ENCODE results near the gene ACVR1. TPM values are rescaled to one million over a fixed set of nuclear protein-coding genes. Genes with fewer than 3 reads are reported as not detected.
A peak's percentile ranks its signal among the peaks of the same experiment; 100 is the strongest.

The ACVR1 gene
- total RNA-seq, result 14.7 TPM

GRCh38 chr2:157876066-157876785, at the start of gene ACVR1:
TSS of gene ACVR1 (minus strand) at chr2:157876330. CDS start at chr2:157799493, 76,837 bp downstream.
- no peak for FAIRE-seq

GRCh38 chr2:157925071-157925470, 48.9 kb upstream of the ACVR1 start:
- FAIRE-seq, result no peak

More at GRCh38 chr2:157876066-157876785, at the start of gene ACVR1:
- DNase-seq (ENCODE audit: low spot score in 2 of 2), result peak; percentile 90 to 94

GRCh38 chr2:157923598-157924217, 47.6 kb upstream of the ACVR1 start:
- no peak for DNase-seq (ENCODE audit: low spot score in 2 of 2)
- FAIRE-seq, result no peak

More at GRCh38 chr2:157925071-157925470, 48.9 kb upstream of the ACVR1 start:
- DNase-seq (ENCODE audit: low spot score in 2 of 2), result no peak

DNA sequence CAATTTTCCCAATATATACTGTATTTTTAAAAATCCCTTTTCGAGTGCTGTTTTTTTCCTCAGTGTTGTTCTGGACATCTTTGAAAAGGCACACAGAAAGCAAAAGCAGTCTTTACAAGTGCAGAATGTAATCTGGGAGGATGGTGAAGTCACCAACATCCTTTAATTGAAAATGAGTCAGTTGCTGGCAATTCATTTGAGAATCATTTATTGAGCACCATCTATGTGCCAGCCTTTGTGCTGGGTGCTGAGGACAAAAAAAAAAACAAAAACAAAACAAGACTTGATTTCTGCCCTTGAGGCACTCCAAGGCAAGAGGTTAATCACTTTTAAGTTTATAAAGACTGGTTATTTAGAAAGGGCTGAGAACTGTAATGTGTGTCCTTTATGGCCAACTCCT, 46.7 kb upstream of the ACVR1 start:
- no peak for FAIRE-seq
- DNase-seq (ENCODE audit: low spot score in 2 of 2), result no peak

DNA sequence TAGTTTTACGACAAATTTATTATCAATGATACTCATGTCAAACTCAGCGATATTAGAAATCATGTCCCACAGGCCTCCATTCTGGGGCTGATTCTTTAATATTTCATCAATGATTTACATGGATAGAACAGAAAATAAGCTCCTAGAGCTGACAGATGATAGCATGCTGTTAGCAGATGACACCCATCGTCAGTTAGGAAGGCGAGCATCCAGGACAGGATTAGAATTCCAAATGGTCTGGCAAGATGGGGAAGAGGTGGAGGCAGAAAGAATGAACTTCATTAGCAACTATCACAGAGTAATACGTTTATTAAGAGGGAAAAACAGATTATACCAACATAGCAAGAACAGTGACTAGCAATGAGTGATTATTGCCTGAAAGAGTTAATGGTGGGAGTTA, 46.2 kb upstream of the ACVR1 start:
- DNase-seq (ENCODE audit: low spot score in 2 of 2), result no peak

GRCh38 chr2:157920736-157921135, 44.6 kb upstream of the ACVR1 start:
- no peak for FAIRE-seq

More for the DNA sequence above, 46.2 kb upstream of the ACVR1 start:
- FAIRE-seq, result no peak

DNA sequence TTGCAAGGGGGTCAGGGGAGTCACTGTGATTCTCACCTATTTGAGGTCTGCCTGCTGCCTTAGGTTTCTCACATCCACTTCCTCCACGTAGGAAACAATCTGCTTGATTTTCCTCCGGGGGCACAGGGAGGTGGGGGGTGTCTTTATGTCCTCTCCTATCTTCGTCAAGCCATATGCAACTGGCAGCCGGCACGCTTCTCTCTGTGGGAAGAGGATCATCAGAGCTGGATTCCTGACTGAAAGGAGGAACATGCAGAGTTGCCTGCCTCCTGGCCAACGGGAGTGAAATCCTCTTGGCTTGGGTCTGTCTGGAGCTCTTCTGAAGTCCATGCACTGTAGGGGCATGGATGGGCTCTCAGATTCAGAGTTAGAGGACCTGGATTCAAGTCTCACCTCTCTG, 43.1 kb upstream of the ACVR1 start:
- FAIRE-seq (no peak), DNase-seq (ENCODE audit: low spot score in 2 of 2) (no peak)

More at GRCh38 chr2:157920736-157921135, 44.6 kb upstream of the ACVR1 start:
- DNase-seq (ENCODE audit: low spot score in 2 of 2), result no peak

DNA sequence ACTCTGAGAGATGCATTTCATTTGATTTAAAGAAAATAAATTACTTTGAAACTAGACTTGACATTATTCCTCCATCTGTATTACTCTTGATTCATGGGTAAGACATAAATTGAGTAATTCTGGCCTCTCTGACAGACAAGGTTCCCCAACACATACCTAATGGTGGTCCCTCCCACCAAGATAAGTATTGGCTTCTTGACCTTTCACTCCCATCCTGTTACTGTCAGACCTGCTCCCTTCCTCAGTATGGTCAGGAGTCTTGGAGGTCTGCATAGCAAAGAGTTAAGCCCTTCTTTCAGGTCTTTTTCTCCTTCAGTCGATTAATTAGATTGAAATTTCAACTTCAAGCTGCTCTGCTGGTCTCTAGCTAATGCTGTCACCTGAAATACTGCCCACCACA, 42.2 kb upstream of the ACVR1 start:
- FAIRE-seq, result no peak
- DNase-seq (ENCODE audit: low spot score in 2 of 2), result no peak

DNA sequence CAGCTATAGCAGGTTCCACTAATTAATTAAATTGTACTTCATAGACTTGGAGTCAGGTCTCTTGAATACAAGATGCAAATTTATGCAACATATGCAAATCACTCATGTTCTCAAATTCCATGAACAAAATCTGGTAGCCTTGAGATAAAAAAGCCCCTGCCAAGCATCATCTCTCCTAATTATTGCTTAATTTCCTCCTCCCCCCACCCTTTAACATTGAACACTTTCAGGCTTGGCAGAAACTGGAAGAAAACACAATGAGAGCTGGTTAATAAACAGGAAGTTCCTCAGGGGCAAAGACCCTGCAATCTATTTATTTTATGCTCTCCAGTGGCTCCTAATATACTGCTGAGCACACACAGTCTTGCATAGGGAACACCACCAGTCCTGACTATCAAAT, 35.6 kb upstream of the ACVR1 start:
- FAIRE-seq (no peak), DNase-seq (ENCODE audit: low spot score in 2 of 2) (no peak)

- DNase-seq (ENCODE audit: low spot score in 2 of 2) (no peak), FAIRE-seq (no peak)
These were observed 35.1 kb upstream of the ACVR1 start for GRCh38 chr2:157911246-157911645.

GRCh38 chr2:157905092-157905491, 29.0 kb upstream of the ACVR1 start:
- FAIRE-seq, result no peak
- no peak for DNase-seq (ENCODE audit: low spot score in 2 of 2)

DNA sequence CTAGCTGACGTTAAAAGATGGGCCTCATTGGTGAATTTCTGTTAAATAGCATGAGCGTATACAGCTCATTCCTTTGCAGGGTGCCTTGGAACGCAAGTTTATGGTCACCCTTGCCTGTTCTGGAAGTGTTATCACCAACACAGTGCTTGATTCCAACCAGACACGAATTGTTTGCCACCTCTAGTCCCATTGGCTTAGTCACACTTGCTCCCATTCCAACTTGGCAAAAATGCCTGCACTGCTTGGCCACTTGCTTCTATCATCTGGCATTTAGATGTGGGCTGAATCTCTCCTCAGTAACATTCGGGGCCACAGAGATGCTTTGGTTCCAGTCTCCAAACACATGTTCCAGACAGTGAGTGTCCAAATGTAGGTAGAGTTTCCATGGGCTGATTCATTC, 27.5 kb upstream of the ACVR1 start:
- DNase-seq (ENCODE audit: low spot score in 2 of 2) (no peak), FAIRE-seq (no peak)

- no peak for DNase-seq (ENCODE audit: low spot score in 2 of 2)
- FAIRE-seq, result no peak
These were observed 27.0 kb upstream of the ACVR1 start for GRCh38 chr2:157903151-157903550.

DNA sequence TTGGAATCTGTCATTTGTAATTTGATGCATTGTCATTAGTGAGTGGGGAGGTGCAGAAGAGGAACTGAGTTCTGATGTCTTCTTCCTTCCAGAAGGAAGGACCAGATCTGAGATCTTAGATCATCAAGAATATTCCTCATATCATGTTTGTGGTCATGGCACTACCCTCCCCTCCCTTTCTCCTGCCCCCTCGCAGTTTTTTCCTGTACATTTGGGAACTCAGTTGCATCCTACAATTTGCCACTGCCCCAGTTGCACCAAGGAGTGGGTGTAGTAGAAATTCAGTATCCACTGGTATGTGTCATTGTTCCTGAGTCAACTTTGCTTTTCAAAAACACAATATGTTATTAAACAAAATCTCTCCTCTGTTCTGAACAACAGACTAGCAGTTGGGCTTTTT, 26.6 kb upstream of the ACVR1 start:
- FAIRE-seq, result no peak
- no peak for DNase-seq (ENCODE audit: low spot score in 2 of 2)

- no peak for FAIRE-seq
- no peak for DNase-seq (ENCODE audit: low spot score in 2 of 2)
These were observed 25.2 kb upstream of the ACVR1 start for GRCh38 chr2:157901325-157901724.

- FAIRE-seq (no peak), DNase-seq (ENCODE audit: low spot score in 2 of 2) (no peak)
These were observed 24.6 kb upstream of the ACVR1 start for GRCh38 chr2:157900684-157901083.

DNA sequence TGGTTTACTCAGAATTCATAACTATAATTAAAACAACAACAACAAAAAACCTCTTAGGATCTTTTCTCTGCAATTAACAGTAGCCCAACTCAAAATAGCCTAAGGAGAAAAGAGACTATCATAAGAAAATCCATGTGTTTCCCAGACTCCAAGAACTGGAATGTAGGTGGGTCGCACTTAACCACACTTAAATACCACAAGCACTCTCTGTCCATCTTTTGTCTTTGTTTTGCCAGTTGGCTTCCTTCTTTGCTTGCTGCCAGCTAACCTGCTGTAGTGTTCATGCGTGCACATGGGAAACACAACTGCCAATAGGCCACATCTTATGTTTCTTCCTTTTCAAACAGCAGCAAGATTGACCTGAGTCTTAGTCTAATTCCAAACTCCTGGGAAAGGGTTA, 24.1 kb upstream of the ACVR1 start:
- DNase-seq (ENCODE audit: low spot score in 2 of 2), result no peak
- FAIRE-seq, result no peak

DNA sequence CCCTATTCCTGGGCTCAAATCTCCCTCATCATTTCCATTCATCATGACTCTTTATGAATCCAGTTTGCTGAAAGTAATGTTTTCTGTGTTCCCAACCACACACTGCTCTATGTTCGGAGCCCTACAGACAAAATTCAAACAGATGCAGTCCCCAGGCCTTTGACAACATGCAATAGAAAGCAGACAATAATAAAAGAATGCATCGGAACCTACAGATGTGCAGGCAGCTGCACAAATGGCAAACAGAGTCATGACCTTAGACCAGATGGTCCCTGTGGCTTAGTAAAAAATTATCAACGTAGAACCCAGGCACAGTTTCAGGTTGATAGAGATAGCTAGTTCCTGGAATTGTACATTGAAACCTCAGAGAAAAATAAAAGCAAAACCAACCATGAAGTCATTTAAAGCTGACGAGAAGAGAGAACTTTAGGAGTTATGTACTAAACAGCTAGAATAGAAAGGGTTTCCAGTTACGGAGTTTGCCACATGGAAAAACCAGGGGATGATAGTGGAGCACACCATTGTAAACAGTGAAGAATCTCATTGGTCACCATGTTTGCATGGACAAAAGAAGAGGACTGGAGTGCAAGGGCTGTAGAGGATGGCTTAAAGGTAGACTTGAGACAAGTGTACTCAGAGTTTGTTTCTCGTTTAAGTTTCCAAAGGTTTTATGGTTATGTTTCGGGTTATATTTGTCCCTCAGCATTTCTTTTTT, 23.2 kb upstream of the ACVR1 start:
- DNase-seq (ENCODE audit: low spot score in 2 of 2) (no peak), FAIRE-seq (no peak)

DNA sequence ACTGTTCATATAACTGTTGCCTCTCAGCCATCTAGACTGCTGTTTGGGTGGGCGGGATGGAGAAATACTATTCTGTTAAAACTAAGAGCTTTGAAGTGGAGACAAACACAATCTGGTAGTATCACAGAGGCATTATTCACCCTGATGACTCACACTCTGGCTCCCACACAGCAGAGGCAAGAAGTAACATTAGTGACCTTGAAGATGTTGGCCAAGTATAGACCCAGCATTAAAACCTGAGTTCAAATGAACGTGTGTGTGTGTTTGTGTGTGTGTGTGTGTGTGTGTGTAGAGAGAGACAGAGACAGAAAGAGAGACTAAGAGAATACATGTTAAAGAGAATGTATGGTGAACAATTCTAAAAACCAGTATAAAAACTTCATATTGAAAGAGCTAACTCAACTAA, 22.5 kb upstream of the ACVR1 start:
- FAIRE-seq (no peak), DNase-seq (ENCODE audit: low spot score in 2 of 2) (no peak)

- FAIRE-seq (no peak), DNase-seq (ENCODE audit: low spot score in 2 of 2) (no peak)
These were observed 21.2 kb upstream of the ACVR1 start for GRCh38 chr2:157897106-157897971.

- no peak for FAIRE-seq
- no peak for DNase-seq (ENCODE audit: low spot score in 2 of 2)
These were observed 19.4 kb upstream of the ACVR1 start for GRCh38 chr2:157895531-157895930.

All from frontal cortex (tissue), 4 donors.